ENCODE data around the gene RELN.

RELN gene

DNA sequence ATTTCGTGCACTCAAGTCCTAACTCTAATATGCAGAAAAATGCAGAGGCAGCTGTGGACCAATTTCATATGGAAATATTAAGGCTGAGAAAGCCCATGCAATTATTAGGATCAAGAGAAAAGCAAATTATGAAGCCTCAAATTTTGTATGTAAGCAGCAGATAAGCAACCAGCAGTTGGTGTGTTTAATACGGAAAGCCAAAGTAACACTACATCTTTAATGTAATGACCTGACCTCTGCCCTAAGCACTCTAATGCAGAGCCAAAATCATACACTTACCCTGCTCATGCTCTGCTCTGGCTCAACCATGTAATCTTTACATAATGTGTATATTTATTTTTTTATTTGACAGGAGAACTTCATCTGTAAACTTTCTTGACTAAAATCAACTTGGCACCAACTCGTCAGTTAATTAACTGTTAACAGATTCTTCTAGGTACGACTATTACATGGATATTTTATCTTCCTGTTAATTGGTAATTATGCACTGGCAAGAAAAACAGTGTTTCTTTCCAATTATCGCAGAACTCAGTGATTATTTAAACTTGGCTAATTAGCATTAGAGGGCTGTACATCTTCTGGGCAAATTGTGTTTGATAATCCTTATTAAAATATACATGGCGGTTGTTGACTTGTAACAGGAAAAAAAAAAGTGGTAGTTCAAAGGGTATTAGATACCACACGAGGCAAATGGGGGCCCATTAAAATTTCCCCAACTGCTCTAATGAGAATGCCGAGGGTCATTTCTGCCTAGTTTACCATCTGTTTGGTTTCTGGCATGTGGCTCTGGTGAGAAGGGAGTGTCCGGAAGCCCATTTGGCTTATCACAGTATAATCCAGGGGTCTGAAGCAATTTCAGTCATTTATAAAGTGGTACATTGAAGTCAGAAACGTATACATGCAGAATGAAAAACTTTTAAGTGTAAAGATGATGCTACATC, 94.5 kb downstream of the RELN start:
- no peak for DNase-seq (ENCODE audit: low spot score)

DNA sequence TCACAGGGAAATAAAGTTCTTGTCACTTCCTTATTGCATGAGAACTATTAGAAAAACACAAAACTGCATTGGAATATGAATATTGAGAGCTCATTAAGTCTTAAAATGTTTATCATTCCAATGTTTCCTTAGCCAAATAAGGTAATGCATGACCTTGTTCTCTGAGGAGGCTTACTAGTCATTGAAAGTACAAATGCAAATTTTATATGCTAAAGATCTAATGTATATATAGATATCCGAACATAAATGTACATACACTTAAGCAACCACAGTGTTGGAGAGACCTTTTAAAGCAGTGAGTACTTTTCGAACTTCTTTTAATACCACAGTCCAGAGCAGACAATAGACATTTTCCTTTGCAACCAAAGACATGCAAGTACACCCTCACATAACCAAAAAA, 96.1 kb downstream of the RELN start:
- DNase-seq (ENCODE audit: low spot score) = no peak

DNA sequence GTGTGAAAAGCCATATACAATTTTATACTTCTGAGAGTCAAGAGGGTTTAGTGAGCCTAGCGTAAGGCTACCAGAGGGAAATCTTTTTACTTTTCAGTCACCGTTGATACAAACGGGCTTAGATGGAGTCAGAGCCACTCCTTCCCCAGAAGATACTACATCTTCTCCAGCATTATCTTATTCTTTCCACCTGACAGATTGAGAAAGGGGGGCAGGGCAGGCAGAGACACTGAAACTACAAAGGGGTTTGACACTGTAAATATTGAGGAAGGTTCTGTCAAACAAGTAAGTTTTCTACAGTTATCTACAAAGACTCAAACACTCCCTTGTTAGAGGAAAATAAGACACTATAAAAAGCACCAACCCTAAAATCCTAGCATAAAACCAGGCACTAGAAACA, 100.0 kb downstream of the RELN start:
- DNase-seq (ENCODE audit: low spot score) = no peak

DNA sequence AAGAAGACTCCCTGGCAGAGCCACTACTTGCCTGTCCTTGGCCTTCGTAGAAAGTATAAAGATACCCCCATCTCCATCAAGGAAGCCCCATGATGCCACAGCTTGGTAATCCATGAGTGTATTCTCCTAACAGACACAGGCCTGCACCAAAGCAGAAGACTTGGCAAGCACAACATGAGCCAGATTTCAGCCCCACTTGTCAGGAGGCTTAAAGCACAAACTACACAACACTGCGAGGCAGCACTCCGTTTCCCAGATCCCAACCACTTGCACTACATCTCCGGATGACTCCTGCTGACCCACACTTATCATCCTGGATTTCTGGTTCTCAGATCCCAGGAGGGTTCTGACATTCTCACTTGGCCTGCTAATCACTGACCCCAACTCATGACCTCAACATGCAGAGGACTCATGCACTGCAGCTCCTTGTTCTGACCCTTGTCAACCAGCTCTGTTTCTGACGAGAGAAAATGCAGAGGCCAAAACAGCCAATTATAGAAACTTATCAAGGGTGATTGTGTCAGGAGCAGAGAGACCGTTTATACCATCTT, 100.8 kb downstream of the RELN start:
- DNase-seq (ENCODE audit: low spot score) = no peak

DNA sequence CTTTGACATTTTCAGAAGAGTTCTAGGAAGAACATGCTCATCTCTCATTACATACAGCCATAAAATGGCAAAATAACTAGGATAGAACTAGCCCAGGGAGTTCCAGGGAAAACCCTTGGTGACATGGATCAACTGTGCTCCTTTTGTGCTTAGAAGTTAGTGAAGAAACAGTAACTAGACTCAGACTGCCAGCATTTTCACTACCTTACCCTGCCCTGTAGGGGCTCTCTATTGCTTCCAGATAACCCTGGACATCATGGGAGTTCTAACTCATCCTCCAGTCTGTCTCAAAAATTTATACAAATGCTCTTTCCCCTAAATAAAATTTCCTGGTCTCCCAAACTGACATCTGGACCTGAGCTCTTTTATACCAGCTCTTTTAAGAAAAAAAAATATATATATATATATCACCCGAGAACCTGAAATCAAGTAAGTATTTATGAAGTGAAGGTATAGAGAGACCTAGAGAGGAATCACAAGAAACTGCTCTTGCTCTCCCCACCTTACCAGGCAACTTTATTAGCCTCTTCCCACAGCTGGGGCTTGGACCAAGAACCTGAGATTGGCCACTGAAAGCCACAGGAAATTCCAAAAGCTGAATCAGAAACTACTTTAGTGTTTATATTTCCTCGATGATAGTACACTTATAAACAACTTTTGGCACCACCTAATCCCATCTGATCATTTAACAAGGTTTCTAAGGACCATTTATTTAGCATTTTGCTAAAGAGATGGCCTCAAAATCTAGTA, 101.4 kb downstream of the RELN start:
- DNase-seq (ENCODE audit: low spot score) = no peak

DNA sequence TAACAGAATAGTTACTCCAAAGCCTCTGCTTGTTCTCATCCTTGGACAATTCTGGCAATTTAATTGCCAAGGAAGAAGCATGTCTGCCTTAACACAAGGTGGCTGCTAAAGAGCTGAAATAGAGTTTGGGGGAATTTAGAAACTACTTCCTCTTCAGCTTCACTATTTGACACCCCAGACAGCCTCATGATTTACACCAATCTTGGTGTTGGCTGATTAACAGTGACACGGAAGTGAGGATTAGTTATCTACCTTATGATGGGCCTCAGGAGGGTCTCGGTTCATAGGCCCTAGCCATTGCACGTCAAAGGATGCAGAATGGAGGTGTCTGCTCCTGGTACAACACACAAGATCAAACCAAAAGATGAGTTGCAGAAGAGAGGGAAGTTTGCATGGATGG, 102.4 kb downstream of the RELN start:
- DNase-seq (ENCODE audit: low spot score) = no peak

DNA sequence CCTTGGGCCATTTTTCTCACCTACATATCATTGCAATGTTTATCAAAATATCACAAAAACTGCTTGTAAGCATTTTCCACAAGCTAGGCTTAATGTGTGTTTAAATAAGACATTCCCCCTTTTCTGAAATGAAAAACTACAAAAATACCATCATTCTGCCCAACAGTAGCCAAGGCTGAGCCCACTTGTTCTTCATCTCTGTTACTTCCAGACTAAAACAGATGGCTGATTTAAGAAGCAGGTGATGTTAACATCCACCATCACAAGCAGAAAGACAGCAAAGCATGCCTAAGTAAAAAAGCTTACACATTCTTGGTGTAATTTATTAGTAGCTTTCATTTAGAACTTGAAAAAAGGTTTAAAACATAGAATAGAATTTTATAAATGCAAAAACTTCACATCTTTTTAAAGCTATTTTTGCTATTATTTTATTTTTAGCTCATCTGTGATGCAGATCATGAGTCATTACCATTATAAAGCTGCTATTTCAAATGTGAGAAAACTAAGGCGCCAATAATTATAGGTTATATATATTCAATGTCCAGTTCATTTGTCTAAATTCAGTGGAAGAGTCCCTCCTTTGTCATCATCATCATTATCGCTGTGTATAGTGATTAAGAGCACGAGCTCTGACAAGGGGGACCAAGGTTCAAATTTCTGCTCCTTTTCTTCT, 109.4 kb downstream of the RELN start:
- DNase-seq (ENCODE audit: low spot score) = no peak

DNA sequence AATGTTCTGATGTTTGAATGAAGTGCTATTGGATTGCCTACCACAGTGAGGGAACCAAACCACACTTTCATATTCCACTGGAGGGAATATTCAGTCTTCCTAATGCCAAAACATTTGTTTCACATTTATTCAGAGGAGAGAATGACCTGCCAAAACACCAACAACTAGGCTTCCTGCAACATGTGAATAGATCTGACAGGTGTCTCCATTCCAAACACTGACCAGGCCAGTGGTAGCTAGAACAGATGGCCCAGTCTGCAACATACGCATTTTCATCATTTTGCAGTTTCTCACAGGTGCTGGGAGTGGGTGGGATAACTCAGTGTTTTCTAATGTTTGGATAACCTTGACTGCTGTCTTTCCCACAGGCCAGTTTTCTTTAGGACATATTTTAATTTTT, 110.0 kb downstream of the RELN start:
- no peak for DNase-seq (ENCODE audit: low spot score)

DNA sequence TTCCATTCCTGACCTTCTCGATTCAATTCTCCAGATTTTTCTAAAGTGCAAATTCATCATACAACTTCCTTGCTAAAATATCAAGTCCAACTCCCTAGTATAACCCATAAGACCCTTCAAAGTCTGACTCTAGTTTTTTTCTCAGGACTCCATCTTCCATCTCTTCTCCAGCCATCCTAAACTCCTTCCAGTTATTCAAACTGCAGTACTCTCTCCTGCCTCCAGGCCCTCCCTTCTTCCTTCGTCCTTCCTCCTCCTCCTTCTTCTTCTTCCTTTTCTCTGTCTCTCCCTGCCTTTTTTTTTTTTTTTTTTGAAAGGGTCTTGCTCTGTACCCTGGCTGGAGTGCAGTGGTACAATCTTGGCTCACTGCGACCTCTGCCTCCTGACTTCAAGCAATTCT, 111.9 kb downstream of the RELN start:
- no peak for DNase-seq (ENCODE audit: low spot score)

DNA sequence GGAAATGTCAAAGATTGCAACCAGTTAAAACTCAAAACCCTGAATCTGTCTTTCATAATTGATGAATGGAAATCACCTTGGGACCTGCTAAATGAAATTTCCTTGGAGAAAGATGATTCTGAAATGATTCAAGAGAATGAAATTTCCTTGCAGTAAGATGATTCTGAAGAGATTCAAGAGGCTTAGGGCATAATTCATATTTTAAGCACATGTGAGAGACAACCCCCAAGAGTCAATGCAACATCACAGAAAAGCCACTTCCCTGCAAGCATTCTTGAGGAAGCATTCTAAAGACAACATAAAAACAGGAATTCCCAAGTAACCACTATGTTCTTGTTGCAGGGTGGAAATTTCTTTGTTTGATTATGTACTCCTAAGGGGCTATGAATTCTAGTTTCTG, 113.7 kb downstream of the RELN start:
- no peak for DNase-seq (ENCODE audit: low spot score)

DNA sequence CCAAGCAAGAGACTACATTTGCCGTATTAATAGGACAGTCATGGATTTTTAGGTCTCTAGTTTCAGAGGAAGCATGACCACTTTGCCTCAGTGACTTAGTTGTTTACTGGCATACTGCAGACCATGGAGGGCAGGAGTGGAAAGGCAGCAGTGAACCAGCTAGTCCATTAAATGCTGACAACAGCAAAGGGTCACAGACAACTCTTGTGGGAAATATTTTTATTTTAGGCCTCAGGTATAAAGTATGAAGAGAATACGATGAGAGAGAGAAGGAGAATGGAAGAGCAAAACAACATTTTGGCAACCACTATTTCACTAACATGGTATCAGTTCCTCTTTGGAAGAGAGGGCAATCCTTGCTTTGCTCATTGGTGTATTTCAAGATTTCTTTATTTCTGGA, 118.0 kb downstream of the RELN start:
- DNase-seq (ENCODE audit: low spot score) = no peak

DNA sequence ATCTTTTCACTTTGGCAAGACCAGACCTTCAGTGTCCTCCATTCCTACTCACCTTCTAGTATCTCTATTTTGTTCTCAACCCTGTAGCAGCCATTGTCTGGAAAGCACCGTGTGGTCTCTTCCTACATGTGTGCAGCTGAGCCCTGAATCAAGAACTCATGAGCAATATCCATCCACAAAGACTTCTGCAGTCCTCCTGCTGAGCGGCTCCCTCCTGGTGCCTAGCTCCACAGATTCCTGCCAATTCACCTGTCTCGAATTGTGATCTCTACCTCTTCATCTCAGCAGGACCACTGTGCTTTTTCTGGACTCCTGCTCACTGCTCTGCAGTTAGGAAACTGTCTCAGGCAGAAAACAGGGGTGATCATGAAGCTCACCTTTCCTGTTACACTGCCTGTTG, 118.8 kb downstream of the RELN start:
- DNase-seq (ENCODE audit: low spot score) = no peak

DNA sequence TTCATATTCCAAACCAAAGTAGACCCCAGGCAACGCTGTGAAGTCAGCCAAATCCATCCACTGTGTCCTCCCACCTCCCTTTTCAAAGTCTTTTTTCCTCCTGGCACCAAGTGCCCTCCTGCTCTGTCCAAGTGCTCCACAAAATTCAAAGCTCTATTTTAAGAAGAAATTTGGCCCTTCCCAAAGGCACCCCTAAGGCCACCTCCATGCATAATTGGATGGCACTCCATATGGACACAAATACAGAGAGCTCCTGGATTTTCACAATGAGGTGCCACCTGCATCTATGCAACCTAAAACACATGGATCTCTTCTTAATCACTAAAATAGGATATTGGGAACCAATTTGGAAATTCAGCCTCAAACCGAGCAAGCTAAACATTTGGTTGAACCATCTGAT, 121.6 kb downstream of the RELN start:
- no peak for DNase-seq (ENCODE audit: low spot score)

DNA sequence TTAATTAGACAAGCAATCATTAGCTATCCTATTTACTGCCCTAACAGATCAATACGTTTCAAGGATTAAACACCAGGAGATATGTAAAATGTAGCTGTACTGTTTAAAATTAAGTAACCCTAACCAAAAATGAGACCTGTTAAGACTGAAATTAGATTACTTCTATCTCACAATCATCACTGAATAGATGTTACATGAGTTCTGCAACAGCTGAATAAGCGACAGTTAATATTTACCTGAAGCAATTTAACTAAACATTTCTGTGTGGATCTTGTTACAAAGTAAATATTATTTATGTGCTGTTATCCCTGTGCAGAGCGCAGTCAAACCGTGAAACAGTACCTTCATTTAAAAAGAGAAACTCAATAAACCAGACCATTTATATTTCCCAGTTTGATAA, 122.5 kb downstream of the RELN start:
- DNase-seq (ENCODE audit: low spot score) = no peak

DNA sequence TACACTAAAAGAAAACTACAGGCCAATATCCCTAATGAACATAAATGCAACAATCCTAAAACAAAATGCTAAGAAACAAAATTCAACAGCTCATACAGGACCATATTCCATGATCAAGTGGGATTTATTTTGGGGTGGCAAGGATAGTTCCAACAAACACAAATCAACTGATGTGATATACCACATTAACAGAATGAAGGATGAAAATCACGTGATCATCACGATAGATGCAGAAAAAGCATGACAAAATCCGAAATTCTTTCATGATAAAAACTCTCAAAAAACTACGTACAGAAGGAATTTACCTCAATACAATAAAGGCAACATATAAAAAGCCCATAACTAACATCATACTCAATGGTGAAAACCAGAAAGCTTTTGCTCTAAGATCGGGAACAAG, 124.0 kb downstream of the RELN start:
- DNase-seq (ENCODE audit: low spot score) = no peak

DNA sequence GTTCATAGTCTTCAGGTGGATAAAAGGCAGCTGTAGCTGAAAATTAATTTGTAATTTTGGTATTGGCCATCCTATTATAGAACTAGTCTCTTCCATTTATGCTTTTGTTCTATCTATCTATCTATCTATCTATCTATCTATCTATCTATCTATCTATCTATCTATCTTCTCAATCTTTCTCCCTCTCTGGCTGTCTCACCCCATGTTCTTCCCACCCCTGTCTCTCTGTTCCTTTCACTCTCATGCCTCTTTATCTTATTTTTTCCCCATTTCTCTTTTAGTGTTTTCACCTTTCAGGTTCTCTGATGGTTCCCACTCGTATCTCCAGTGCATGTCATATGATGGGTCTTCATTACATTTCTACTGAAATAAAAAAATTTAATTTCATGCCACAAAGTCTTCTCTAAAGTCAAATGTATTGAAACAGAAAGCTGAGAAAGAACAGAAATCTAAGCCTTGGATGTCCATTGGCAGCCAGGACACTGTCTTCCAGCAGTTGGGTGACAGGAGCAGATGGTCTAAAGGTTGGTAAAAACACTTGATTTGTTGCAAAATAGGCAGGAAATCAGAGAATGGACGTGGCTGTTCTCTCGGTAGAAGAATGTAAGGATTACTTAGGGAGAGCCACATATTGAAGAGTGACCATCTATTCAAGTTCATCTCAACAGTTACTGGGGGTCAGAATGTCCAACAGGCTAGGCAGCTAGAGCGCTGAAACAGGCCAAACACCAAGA, 127.0 kb downstream of the RELN start:
- no peak for DNase-seq (ENCODE audit: low spot score)

DNA sequence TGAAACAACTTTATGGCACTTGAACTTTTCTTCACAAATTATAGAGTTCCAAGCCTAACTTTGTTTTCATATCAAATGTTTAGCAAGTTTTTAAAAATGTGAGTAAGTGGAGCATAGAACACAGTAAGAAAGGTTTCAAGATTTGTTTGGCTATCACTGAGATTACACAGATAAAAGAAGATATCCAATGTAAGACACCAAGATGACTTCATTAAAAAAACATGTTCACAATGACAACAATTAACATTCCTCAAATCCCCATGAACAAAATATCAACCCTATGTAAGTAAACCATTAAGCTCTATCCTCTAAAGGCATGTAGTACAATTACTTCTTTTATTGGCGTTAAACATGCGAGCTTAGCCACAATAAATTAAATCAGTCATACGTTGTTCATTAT, 129.7 kb downstream of the RELN start:
- DNase-seq (ENCODE audit: low spot score) = no peak

DNA sequence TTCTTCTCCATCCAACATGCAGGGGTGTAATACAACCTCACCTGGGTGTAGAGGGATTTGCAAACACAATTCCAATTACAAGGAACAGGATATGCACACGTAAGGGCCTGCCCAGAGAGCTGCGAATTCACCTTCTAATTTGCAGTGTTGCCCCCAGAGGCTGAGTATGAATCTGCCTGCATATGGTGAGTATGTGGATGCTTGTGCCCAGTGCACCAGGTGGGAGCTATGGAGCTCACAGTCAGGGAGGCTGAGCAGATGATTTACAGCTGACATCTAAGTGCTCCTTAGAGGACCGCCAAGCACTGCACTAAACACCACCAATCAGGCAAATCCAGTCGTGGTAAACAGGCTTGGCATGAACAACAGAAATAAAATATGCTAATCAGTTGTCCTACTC, 132.0 kb downstream of the RELN start:
- no peak for DNase-seq (ENCODE audit: low spot score)

DNA sequence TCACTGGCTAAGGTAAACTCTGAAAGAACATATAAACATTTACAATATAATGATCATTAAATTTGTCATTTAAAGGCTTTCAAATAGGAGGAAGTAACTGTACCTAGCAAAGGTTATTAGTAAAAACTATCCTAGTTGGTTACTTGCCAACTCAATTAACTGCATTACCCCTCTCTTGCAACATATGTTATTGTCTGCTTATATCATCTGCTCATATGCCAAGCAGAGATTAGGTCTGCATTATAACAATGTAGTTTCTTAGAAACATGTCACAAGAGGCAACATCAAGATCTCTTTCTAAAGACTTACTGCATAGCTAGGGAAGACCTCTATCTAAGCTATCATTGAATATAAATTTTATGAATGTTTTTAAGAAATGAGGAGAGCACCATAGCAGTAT, 132.5 kb downstream of the RELN start:
- DNase-seq (ENCODE audit: low spot score) = no peak

DNA sequence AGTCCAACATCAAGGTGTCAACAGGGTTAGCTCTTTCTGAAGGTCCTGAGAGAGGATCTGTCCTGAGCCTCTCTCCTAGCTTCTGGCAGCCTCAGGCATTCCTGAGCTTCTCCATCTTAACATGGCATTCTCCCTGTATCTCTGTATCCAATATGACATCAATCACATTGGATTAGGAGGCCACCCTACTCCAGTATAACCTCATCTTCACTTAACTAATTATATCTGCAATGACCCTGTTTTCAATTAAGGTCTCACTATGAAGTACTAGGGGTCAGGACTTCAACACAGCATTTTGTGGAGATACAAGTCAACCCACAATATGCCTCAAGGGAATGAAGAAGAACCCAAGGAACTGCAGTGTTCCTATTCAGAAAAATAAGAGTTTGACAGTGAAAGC, 133.8 kb downstream of the RELN start:
- DNase-seq (ENCODE audit: low spot score) = no peak

DNA sequence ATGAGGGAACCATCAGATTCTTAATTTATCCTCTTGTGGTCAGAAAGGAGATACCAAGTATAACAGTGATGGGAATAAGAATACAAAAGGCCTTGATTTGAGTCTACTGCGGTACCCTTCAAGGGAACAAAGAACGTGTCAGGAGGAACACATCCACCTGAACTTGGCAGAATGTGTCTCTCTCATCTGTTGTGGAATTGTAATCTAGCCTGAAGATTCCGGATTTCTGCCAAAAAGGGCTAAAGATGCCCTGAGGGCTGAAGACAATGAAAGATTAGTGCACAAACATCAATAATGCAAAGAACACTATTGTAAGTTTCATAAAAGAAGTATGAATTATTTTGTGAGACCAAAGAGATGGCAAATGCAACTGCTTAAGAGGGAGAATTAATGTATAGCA, 134.8 kb downstream of the RELN start:
- no peak for DNase-seq (ENCODE audit: low spot score)

DNA sequence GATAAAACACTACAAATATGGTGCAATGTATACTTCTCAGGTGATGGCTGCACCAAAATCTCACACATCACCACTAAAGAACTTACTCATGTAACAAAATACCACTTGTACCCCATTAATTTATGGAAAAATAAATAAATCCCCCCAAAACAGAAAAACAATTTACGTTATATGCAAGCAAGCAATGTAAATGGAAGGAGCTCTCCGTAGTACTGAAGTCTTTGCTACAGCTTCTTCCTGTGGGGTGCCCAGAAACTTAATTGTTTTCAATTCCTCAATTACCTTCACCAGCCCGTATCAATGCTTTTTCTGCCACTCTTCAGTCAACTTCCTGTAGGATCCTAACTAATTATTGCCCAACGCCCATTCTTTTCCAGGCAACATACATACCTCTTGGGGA, 138.1 kb downstream of the RELN start:
- no peak for DNase-seq (ENCODE audit: low spot score)

Data from putamen (tissue), 1 donor.